Transverse colon (tissue), 3 donors: ENCODE measurements around the gene MMP14.

Source experiments
- EP300 ChIP-seq: sonication (generic); formaldehyde crosslinking; IDR thresholded peaks from one replicate; pipeline ENCODE4 v1.6.1; 2017; ENCODE audit warnings: antibody characterized with exemption, low read depth
- TF ChIP-seq, protein P1 (sequence below), 5 experiments: fragments of 200-600 bp in 3 of 5; fragments of 450-650 bp in 2 of 5; sonication (generic) in 3 of 5; IDR thresholded peaks; 1 replicate in 2 of 5; 2 replicates in 3 of 5; pipeline ENCODE4 v1.5.1; 2016 to 2017; ENCODE audit warnings: antibody characterized with exemption in 5 of 5, inconsistent platforms in 3 of 5, mild to moderate bottlenecking in 2 of 5, moderate library complexity in 1 of 5

DNA sequence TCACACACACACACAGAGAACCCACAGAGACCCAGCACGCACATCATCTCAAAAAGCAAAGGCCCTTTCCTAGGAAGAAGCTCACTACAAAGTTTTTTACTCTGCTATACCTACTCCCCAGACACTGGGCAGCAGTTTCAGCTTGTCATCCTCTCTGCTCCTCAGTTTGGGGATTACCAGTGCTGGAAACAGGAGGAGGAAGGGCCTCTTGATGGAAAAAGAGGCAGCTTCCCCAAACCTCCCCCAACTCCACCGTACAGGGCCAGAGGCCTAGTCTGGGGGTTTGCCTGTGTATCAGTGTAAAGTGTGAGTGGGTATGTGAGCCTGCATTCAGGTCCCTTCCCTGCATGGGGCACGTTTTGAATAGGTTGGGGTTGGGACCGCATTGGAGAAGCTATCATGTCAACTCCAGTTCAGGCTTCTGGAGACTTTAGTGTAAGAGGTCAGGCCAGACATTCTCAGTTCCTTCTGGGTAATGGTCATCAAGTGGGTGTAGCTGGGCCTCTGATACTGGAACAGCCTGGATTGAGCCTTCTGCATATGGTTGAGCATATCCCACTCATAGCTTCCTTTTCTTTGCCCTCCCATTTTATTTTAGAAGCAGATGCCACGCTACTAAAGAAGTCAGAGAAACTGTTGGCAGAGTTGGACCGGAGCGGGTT is 47.8 kb downstream of the MMP14 start:
- TF ChIP-seq EP300 = no peak
- TF ChIP-seq, protein P1, sequence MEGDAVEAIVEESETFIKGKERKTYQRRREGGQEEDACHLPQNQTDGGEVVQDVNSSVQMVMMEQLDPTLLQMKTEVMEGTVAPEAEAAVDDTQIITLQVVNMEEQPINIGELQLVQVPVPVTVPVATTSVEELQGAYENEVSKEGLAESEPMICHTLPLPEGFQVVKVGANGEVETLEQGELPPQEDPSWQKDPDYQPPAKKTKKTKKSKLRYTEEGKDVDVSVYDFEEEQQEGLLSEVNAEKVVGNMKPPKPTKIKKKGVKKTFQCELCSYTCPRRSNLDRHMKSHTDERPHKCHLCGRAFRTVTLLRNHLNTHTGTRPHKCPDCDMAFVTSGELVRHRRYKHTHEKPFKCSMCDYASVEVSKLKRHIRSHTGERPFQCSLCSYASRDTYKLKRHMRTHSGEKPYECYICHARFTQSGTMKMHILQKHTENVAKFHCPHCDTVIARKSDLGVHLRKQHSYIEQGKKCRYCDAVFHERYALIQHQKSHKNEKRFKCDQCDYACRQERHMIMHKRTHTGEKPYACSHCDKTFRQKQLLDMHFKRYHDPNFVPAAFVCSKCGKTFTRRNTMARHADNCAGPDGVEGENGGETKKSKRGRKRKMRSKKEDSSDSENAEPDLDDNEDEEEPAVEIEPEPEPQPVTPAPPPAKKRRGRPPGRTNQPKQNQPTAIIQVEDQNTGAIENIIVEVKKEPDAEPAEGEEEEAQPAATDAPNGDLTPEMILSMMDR (IDR thresholded peaks at IDR 0.05) = no peak
